Neural progenitor cell (in vitro differentiated cells): ENCODE results near the gene TREH. TPM values are rescaled to one million over a fixed set of nuclear protein-coding genes. Genes with fewer than 3 reads are reported as not detected.

Experiments
- DNase-seq: peaks from one replicate; pipeline ENCODE4 v3.0.0-alpha.2; 2016; ENCODE audit warnings: low spot score
- H2AFZ ChIP-seq: fragments of 200-600 bp; sonication (generic); replicated peaks from 2 replicates; pipeline ENCODE4 v1.6.1; 2016; ENCODE audit warnings: antibody characterized with exemption
- H3F3A ChIP-seq: fragments of 200-600 bp; sonication (generic); 2 replicates; pipeline ENCODE4 v1.6.1; 2016; ENCODE audit warnings: antibody characterized with exemption, low read depth
- H3K27ac ChIP-seq: fragments of 200-600 bp; sonication (generic); 2 replicates; pipeline ENCODE4 v1.5.1; 2016; ENCODE audit warnings: mild to moderate bottlenecking
- H3K27me3 ChIP-seq: fragments of 200-600 bp; sonication (generic); 2 replicates; pipeline ENCODE4 v1.6.1; 2016; ENCODE audit warnings: mild to moderate bottlenecking, moderate library complexity
- H3K36me3 ChIP-seq: fragments of 200-600 bp; sonication (generic); 2 replicates; pipeline ENCODE4 v1.5.1; 2016
- H3K4me1 ChIP-seq: fragments of 200-600 bp; sonication (generic); 2 replicates; pipeline ENCODE4 v1.6.1; 2016; ENCODE audit warnings: mixed run types
- H3K4me2 ChIP-seq: fragments of 200-600 bp; sonication (generic); 2 replicates; pipeline ENCODE4 v1.6.1; 2016
- H3K4me3 ChIP-seq: fragments of 200-600 bp; sonication (generic); 2 replicates; pipeline ENCODE4 v1.5.1; 2016
- H3K79me2 ChIP-seq: fragments of 200-600 bp; sonication (generic); 2 replicates; pipeline ENCODE4 v1.6.1; 2016; ENCODE audit warnings: low read depth
- H3K9ac ChIP-seq: fragments of 200-600 bp; sonication (generic); 2 replicates; pipeline ENCODE4 v1.6.1; 2016
- H3K9me3 ChIP-seq: fragments of 200-600 bp; sonication (generic); 2 replicates; pipeline ENCODE4 v1.5.1; 2016; ENCODE audit warnings: low read depth
- H4K20me1 ChIP-seq: fragments of 200-600 bp; sonication (generic); 2 replicates; pipeline ENCODE4 v1.6.1; 2016; ENCODE audit warnings: low read depth
- H3K27ac Mint-ChIP-seq: 3 replicates; pipeline ENCODE4 v1.8.0; 2021; ENCODE audit warnings: mixed read lengths
- H3K27me3 Mint-ChIP-seq: 2 replicates; pipeline ENCODE4 v1.8.0; 2022; ENCODE audit warnings: low read depth, mild to moderate bottlenecking, inconsistent platforms, moderate library complexity, mixed read lengths; ENCODE audit not compliant: insufficient read depth
- H3K36me3 Mint-ChIP-seq: 3 replicates; pipeline ENCODE4 v1.8.0; 2021; ENCODE audit warnings: mixed read lengths
- H3K4me1 Mint-ChIP-seq: 3 replicates; pipeline ENCODE4 v1.8.0; 2021; ENCODE audit warnings: mixed read lengths
- H3K4me3 Mint-ChIP-seq: 3 replicates; pipeline ENCODE4 v1.8.0; 2021; ENCODE audit warnings: mild to moderate bottlenecking, moderate library complexity, mixed read lengths
- H3K9me3 Mint-ChIP-seq: 3 replicates; pipeline ENCODE4 v1.8.0; 2020; ENCODE audit warnings: mixed read lengths
- EZH2 ChIP-seq: fragments of 200-600 bp; sonication (generic); IDR thresholded peaks from 2 replicates; pipeline ENCODE4 v1.6.1; 2017; ENCODE audit warnings: antibody characterized with exemption, mild to moderate bottlenecking, moderate library complexity
- EZH2phosphoT487 ChIP-seq: fragments of 200-600 bp; sonication (generic); IDR thresholded peaks from 2 replicates; pipeline ENCODE4 v1.6.1; 2017; ENCODE audit warnings: antibody characterized with exemption
- total RNA-seq: library from RNA; depleted of rRNA; stranded (reverse); fragments of >200 nt; gene quantifications from 2 replicates; pipeline ENCODE4 v1.2.3, GENCODE V29; 2015; ENCODE audit warnings: low replicate concordance
- TF ChIP-seq, protein P1 (sequence below): fragments of 200-600 bp; sonication (generic); IDR thresholded peaks from 2 replicates; pipeline ENCODE4 v1.5.1; 2017; ENCODE audit warnings: antibody characterized with exemption, mild to moderate bottlenecking

Gene TREH
- total RNA-seq, 1 donor from 2014 or later, result not detected

DNA sequence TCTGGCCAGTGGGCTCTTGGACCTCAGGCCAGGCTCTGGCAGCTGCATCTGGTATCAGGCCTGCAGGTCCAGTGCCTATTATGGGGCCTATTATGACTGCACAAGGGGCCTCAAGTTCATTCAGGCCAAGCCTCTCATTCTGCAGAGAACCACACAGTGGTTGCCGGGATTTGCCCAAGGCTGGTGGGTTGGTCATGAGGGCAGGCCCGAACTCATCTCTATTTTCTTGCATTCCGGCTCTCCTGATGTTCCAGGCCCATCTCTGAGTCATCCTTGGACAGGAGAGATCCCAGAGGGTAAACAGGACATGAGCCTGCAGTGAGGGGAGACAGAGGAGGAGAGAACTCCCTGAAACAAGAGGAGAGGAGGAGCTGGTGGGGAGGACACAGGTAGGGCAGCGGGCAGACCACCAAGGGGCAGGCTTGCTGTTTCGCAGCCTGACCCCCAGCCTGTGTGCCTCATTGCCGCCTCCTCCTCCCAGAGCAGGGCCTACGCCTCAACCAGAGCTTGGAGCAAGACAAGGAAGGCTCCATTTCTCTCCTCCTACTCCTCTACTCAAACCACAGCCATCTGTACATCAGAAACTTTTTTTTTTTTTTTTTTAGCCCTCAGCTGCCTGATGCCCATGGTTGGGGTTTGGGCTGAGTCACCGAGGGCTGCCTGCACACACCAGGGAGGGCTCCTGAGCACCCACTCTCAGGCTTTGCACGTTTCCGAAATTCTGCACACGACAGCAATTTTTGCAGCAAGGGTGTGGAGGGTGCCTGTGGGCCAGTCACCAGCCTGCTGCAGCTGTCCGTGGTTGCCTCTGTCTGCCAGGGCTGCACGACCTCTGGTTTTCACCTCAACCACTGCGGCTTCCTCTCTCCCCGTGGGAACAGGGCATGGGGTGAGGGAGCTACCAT lies 12.7 kb upstream of the TREH start:
- H3K27me3 ChIP-seq, result no peaks in the 10 kb centered on the region
- no peaks in the 10 kb centered on the region for H3K9me3 Mint-ChIP-seq
- no peak overlapping the region for H3K4me3 ChIP-seq
- H3K4me1 Mint-ChIP-seq, result peaks cover 12% of the 10 kb centered on the region
- H3K27ac Mint-ChIP-seq, result peak overlapping the region; percentile 18
- H3K4me3 Mint-ChIP-seq, result no peak overlapping the region
- H3K4me2 ChIP-seq, result no peak overlapping the region
- H3K9me3 ChIP-seq, result no peaks in the 10 kb centered on the region
- no peaks in the 10 kb centered on the region for H3K36me3 ChIP-seq
- H3K4me1 ChIP-seq, result no peaks in the 10 kb centered on the region
- no peak for DNase-seq
- H2AFZ ChIP-seq, result no peak overlapping the region
- peaks cover 4% of the 10 kb centered on the region for H3K27me3 Mint-ChIP-seq
- H4K20me1 ChIP-seq, result no peaks in the 10 kb centered on the region
- H3K27ac ChIP-seq, result no peak overlapping the region
- no peak for TF ChIP-seq EZH2
- no peak for TF ChIP-seq EZH2phosphoT487
- TF ChIP-seq, protein P1, sequence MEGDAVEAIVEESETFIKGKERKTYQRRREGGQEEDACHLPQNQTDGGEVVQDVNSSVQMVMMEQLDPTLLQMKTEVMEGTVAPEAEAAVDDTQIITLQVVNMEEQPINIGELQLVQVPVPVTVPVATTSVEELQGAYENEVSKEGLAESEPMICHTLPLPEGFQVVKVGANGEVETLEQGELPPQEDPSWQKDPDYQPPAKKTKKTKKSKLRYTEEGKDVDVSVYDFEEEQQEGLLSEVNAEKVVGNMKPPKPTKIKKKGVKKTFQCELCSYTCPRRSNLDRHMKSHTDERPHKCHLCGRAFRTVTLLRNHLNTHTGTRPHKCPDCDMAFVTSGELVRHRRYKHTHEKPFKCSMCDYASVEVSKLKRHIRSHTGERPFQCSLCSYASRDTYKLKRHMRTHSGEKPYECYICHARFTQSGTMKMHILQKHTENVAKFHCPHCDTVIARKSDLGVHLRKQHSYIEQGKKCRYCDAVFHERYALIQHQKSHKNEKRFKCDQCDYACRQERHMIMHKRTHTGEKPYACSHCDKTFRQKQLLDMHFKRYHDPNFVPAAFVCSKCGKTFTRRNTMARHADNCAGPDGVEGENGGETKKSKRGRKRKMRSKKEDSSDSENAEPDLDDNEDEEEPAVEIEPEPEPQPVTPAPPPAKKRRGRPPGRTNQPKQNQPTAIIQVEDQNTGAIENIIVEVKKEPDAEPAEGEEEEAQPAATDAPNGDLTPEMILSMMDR, result no peak
- peaks cover 8% of the 10 kb centered on the region for H3F3A ChIP-seq
- H3K36me3 Mint-ChIP-seq, result no peaks in the 10 kb centered on the region
- no peaks in the 10 kb centered on the region for H3K79me2 ChIP-seq
- H3K9ac ChIP-seq, result no peak overlapping the region

- H3K4me2 ChIP-seq, result peak overlapping the region; percentile 73
- H3K4me1 ChIP-seq, result no peaks in the 10 kb centered on the region
- no peak for DNase-seq
- no peak overlapping the region for H3K4me3 ChIP-seq
- H3K4me3 Mint-ChIP-seq, result peak overlapping the region; percentile 4
- H2AFZ ChIP-seq, result peak overlapping the region; percentile 67
- no peaks in the 10 kb centered on the region for H3K9me3 Mint-ChIP-seq
- peaks cover 12% of the 10 kb centered on the region for H3K4me1 Mint-ChIP-seq
- H3K27me3 ChIP-seq, result no peaks in the 10 kb centered on the region
- TF ChIP-seq EZH2 (no peak), EZH2phosphoT487 (no peak)
- TF ChIP-seq, protein P1, result no peak
- H3K27ac ChIP-seq, result no peak overlapping the region
- H4K20me1 ChIP-seq, result no peaks in the 10 kb centered on the region
- H3K9ac ChIP-seq, result no peak overlapping the region
- H3F3A ChIP-seq, result peaks cover 8% of the 10 kb centered on the region
- no peaks in the 10 kb centered on the region for H3K9me3 ChIP-seq
- no peaks in the 10 kb centered on the region for H3K36me3 Mint-ChIP-seq
- no peaks in the 10 kb centered on the region for H3K79me2 ChIP-seq
- no peaks in the 10 kb centered on the region for H3K36me3 ChIP-seq
- H3K27me3 Mint-ChIP-seq, result peaks cover 4% of the 10 kb centered on the region
- H3K27ac Mint-ChIP-seq, result peak overlapping the region; percentile 62
Measured at GRCh38 chr11:118690553-118691304, 11.3 kb upstream of the TREH start.

- TF ChIP-seq EZH2phosphoT487, result no peak
- TF ChIP-seq EZH2, result peak; percentile 47
- TF ChIP-seq, protein P1, result peak; percentile 78
- Mint-ChIP-seq H3K9me3 (no peaks in the 10 kb centered on the region), H3K4me3 (peak overlapping the region; percentile 76), H3K27me3 (peaks cover 4% of the 10 kb centered on the region), H3K27ac (no peak overlapping the region), H3K36me3 (no peaks in the 10 kb centered on the region), H3K4me1 (peaks cover 12% of the 10 kb centered on the region)
- Histone ChIP-seq H3K27ac (no peak overlapping the region), H4K20me1 (no peaks in the 10 kb centered on the region), H3K4me2 (peak overlapping the region; percentile 73), H3K9me3 (no peaks in the 10 kb centered on the region), H2AFZ (peak overlapping the region; percentile 67), H3F3A (peaks cover 8% of the 10 kb centered on the region), H3K4me3 (peak overlapping the region; percentile 37), H3K36me3 (no peaks in the 10 kb centered on the region), H3K79me2 (no peaks in the 10 kb centered on the region), H3K4me1 (no peaks in the 10 kb centered on the region), H3K27me3 (no peaks in the 10 kb centered on the region), H3K9ac (no peak overlapping the region)
- DNase-seq, result peak; percentile 96
Measured at GRCh38 chr11:118689852-118690552, 10.6 kb upstream of the TREH start.
